GM18951 (cell line): Measurements from ENCODE around the gene RBM14.
A peak's percentile ranks its signal among the peaks of the same experiment; 100 is the strongest.
"Not testable (repeated sequence)": the region's sequence is repeated elsewhere in the genome, so short reads cannot be mapped to it uniquely, and the experiment has no call there.

Experiments used
- POLR2A ChIP-seq: IDR thresholded peaks from 4 replicates; pipeline ENCODE4 v1.6.1; 2011; ENCODE audit warnings: mild to moderate bottlenecking; ENCODE audit not compliant: insufficient read length, insufficient read depth; ENCODE audit errors: extremely low read depth
- in situ Hi-C: fragments of 300-500 bp; cut with MboI; formaldehyde crosslinking; loops from one replicate; pipeline ENCODE4 v1.12.0; 2022; ENCODE audit warnings: low sequenced_read_pairs, mixed read lengths, inconsistent platforms; ENCODE audit not compliant: unreplicated experiment

The RBM14 gene

DNA sequence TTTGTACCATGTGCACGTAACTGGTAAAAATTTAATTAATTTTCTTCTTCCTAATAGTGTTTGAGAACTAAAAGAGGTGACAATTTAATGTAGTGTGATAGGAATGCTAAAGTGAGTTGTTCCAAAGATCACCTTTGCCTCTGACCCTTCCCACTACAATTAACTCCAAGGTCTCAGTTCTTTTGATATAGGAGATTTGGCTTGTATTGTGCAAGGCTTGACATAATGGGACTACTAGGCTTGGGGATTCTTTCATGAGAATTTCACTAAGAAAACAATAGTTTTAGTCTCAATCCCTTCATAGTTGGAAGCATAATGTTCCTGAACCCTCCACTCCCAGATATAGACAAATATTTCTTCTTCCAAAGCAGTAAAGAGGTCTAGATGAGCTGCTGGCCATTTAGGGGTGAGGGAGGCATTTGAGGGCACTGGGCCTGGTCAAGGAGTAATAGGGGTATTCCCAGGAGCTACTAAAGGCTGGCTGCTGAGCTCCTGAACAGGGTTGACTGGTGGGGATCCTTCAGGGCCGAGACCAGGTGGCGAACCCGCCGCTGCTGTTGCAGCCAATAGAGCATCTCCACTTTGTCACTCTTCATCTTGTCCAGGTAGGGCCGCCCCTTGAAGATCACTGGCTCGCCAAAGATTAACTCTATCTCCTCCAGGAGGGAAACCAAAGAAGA lies 26.3 kb upstream of the RBM14 start:
- no peak for TF ChIP-seq POLR2A
- in situ Hi-C loops, result no loop called here

DNA sequence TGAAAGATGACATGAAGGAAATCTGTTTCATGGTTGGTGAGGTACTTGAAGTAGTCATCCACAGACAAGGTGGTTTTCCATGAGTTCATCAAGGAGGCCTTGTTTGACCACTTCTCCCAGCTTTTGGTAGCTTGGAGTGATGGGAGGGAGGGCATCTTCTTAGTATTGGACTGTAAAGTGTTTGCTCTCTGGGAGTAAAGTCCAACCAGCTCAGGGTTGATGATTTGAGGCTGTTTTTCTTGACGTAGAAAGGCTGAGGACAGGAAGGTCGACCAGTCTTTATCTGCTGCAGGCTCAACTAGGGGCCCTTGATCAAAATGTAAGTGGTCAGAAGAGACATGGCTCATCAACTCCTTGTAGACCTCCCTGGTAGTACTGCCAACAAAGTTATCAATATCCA lies 25.3 kb upstream of the RBM14 start:
- in situ Hi-C loops, result no loop called here
- TF ChIP-seq POLR2A, result no peak

- TF ChIP-seq POLR2A, result peak; percentile 98
- in situ Hi-C loops, result no loop called here
These were observed 23.8 kb upstream of the RBM14 start, which contains the start of the genes CCDC87 and CCS for GRCh38 chr11:66592457-66593302. CCDC87 (minus strand) TSS chr11:66593063; CDS start chr11:66593015, 48 bp downstream. CCS (plus strand) TSS chr11:66593185; CDS start chr11:66593262, 77 bp downstream.

GRCh38 chr11:66593303-66593635 lies 23.2 kb upstream of the RBM14 start:
- TF ChIP-seq POLR2A, result no peak

GRCh38 chr11:66593650-66594049 lies 22.8 kb upstream of the RBM14 start:
- no peak for TF ChIP-seq POLR2A
- in situ Hi-C loops, result no loop called here

More at GRCh38 chr11:66593303-66593635, 23.2 kb upstream of the RBM14 start:
- in situ Hi-C loops, result no loop called here

- in situ Hi-C loops, result no loop called here
- no peak for TF ChIP-seq POLR2A
These were observed 21.1 kb upstream of the RBM14 start for GRCh38 chr11:66595245-66595904.

DNA sequence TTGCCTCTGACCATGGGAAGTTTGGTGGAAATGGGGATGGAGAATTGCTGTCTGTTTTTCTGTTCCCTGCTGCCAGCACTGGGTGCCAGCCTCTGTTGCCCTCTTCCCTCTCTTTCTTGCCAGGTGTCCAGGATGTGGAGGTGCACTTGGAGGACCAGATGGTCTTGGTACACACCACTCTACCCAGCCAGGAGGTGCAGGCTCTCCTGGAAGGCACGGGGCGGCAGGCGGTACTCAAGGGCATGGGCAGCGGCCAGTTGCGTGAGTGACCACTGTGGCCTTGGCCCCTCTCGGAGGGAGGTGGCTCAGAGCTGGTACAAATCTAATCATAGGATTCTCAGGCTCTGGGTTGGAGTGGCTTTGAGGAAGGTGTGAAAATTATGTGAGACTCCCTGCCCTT lies 17.4 kb upstream of the RBM14 start:
- TF ChIP-seq POLR2A, result no peak
- in situ Hi-C loops, result no loop called here

- no peak for TF ChIP-seq POLR2A
- in situ Hi-C loops, result no loop called here
These were observed 16.2 kb upstream of the RBM14 start for GRCh38 chr11:66600219-66600618.

DNA sequence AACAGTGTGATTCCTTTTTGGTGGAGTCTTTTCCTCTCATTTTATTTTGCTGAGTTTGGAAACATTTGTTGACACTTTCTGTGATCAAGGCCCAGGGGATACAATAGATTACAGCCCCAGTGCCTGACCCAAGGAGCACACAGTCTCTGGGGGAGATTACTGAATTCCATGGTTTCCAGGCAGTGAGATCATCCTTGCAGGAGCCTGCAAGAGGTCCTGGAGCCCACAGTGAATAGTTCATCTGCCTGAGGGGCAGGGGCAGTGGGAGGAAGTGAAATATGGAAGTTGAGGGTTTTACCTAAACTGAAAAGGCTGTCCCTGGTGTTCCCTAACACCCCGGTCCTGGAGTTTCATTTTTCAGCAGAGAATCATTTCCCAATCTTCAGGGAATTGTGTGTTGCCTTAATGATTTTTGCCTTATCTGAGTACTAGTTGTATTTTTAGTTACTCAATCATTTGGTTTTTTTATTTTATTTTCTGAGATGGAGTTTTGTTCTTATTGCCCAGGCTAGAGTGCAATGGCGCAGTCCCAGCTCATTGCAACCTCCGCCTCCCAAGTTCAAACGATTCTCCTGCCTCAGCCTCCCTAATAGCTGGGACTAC lies 15.7 kb upstream of the RBM14 start:
- TF ChIP-seq POLR2A, result no peak
- in situ Hi-C loops, result no loop called here

DNA sequence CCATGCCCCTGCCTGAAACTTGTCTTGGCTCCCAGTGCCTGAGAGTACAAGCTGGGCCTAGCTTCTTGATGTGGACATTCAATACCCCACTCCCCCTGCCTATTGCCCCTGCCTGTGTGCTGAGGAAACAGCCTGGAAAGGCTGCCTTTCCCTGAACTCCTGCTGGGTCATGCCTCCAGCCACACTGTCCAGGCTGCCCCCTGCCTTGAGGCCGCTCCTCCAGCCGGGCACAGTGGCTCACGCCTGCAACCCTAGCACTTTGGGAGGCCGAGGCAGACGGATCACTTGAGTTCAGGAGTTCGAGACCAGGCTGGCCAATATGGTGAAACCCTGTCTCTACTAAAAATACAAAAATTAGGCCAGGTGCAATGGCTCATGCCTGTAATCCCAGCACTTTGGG lies 13.4 kb upstream of the RBM14 start:
- in situ Hi-C loops, result no loop called here
- no peak for TF ChIP-seq POLR2A

DNA sequence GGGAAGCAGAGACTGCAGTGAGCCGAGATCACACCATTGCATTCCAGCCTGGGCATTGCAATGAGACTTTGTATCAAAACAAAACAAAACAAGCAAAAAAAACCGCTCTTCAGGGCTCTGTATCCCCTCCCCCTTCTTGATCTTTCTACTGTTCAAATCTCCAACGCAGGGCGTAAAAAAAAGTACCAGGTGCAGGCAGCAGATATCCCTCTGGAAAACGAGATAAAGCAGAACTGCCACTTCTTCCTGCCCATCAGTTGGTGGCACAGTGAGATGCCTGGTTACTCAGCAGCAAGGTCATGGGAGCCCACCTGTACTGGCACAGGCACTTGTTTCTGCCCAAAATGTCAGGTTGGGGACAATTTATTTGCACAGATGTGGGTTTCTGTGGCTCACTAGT lies 12.3 kb upstream of the RBM14 start:
- in situ Hi-C loops, result no loop called here

DNA sequence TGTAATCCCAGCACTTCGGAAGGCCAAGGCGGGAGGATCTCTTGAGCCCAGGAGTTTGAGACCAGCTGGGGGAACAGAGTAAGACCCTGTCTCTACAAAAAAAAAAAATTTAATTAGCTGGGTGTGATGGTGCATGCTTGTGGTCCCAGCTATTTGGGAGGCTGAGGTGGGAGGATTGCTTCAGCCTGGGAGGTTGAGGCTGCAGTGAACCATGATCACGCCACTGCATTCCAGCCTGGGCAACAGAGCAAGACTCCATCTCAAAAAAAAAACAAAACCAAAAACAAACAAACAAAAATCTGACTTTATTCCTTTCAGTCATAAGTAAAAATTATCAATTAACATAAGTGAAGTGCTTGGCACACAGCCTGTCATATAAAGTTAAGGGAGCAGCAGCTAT lies 9.8 kb upstream of the RBM14 start:
- in situ Hi-C loops, result not testable (repeated sequence)

More for the DNA sequence above, 12.3 kb upstream of the RBM14 start:
- no peak for TF ChIP-seq POLR2A

GRCh38 chr11:66607126-66607834 lies 9.2 kb upstream of the RBM14 start:
- TF ChIP-seq POLR2A, result no peak
- in situ Hi-C loops, result no loop called here
